Measurements from ENCODE around the gene GRIK4. TPM values are rescaled to one million over a fixed set of nuclear protein-coding genes. Genes with fewer than 3 reads are reported as not detected.
"Not testable (repeated sequence)": the region's sequence is repeated elsewhere in the genome, so short reads cannot be mapped to it uniquely, and the experiment has no call there.

GRIK4 gene
- polyA plus RNA-seq, 3 donors = under 0.01 to 0.15 (median 0.01) TPM

DNA sequence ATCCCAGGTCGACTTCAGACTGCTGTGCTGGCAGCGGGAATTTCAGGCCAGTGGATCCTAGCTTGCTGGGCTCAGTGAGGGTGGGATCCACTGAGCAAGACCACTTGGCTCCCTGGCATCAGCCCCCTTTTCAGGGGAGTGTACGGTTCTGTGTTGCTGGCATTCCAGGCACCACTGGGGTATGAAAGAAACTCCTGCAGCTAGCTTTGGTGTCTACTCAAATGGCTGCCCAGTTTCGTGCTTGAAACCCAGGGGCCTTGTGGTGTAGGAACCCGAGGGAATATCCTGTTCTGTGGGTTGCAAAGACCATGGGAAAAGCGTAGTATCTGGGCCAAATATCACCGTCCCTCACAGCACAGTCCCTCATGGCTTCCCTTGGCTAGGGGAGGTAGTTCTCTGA is 254.8 kb downstream of the GRIK4 start:
- WGBS, 3 donors = 78 to 79% (median 78%) methylated on average over 7 of the region's 7 CpGs
- no peak overlapping the region for H3K27ac ChIP-seq (ENCODE audit: low read depth, low read length)

DNA sequence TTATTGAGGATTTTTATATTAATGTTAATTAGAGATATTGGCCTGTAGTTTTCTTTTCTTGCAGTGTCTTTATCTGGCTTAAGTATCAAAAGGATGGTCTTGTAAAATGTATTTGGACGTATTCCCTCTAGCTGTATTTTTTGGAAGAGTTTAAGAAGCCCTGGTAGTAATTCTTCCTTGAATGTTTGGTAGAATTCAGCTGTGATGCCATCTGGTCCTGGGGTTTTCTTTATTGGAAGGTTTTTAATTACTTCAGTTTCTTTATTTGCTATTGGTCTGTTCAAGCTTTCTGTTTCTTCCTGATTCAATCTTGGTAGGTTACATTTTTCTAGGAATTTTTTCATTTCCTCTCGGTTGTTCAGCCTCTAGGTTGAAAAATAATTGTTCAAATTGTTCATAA is 257.4 kb downstream of the GRIK4 start:
- 48 to 78% (median 76%) methylated on average over 2 of the region's 2 CpGs for WGBS, 3 donors
- no peak overlapping the region for H3K27ac ChIP-seq (ENCODE audit: low read depth, low read length)

DNA sequence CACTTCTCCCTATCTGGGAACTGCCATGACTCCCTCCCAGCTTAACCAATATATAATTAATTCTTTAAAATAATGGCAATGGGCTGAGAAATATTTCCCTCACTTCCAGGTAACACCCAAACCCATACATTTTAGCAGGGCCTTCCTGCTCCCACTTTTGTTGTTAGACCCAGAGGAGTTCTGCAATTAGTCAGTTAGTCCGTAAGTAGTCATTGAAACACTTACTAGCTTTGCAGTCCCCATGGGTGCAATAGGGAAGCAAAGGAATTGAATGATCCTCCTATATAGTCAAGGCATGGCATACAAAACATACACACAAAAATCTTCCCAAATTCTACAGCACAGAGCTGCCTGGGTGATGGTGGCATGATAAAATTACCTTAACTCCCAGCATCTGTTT is 258.4 kb downstream of the GRIK4 start:
- WGBS, 3 donors = 79 to 94% (median 90%) methylated on average over 1 of the region's 1 CpG

DNA sequence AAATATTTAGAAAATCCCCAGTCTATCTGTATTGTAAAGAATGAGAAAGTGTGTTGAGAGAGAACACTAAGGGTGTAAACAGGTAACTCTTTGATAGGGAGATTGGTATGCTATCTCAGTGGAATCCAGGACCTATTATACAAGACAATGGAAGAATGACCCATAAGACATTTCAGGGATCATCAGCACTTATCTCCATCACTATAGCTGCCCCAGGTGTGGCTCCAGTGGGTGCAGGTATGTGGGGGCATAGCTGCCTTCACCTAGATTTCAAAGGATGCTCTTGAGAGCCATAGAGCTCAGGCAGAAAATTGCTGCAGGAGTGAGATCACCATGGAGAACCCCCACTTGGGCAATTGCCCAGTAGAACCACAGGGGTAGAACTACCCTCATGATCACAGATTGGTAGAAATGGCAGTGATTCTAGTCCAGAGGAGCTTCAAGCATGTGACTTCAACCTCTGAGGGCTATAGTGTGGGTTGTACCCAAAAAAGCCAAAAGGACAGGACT is 260.1 kb downstream of the GRIK4 start:
- H3K27ac ChIP-seq (ENCODE audit: low read depth, low read length) = no peak overlapping the region

More for the DNA sequence above, 258.4 kb downstream of the GRIK4 start:
- no peak overlapping the region for H3K27ac ChIP-seq (ENCODE audit: low read depth, low read length)

DNA sequence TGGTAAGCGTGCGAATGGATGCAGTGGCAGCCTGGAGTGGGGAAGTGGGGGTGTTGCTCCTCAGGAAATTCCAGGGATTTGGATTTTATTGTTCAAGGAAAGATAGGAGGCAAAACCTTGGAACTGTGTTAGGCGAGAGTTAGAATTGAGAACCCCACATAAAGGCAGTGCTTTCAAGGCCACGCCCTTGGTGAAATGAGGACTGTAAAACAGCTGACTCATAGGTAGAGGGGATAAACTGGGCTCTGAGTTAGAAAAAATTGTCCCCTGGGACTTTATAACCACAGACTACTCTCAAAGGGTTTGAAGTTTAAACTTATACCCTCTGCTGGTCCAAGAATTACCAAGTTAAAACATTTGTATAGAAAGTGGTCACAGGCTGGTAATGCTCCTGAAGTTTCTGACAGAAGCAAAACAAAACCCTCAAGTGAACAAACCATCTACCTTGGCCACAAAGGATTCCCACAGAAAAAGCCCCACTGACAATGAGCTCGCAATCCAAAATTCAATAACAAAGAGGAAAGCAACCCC is 262.0 kb downstream of the GRIK4 start:
- H3K27ac ChIP-seq (ENCODE audit: low read depth, low read length) = no peak overlapping the region
- 84 to 89% (median 88%) methylated on average over 5 of the region's 5 CpGs for WGBS, 3 donors

DNA sequence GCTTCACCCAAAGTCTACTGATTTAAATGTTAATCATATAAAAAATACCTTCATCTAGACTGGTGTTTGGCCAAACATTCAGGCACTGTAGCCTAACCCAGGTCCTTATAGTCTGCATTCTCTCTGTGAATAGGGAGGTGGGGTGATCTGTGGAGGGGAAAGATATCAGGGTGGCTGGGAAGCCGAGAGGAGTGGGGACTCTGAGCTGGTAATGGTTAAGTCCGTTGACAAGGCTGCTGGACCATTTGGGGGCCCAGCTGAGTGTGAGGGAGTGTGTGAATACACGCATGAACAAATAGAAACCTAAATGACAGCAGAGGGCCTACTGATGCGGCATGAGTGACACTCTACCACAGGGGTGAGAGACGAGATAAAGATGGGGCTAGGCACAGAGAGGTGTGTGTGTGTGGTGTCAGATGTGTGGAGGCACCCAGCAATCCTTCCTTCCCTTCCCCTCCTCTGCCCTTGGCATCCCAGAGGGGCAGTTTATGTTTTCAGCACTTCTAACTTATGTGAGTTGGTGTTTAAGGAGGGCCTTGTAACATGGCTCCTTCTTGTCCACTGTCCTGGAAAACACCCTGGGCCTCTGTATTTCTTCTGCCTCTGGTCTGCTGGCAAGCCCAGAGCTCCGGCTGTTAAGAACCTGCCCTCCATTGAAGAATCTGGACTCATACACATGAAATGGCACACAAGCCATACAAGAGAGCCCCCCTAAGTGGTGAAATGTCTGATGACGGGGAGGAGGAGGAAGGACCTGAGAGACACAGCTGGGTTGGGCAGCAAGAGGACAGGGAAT is 263.2 kb downstream of the GRIK4 start:
- WGBS, 3 donors = 74 to 89% (median 81%) methylated on average over 7 of the region's 7 CpGs
- no peak overlapping the region for H3K27ac ChIP-seq (ENCODE audit: low read depth, low read length)

DNA sequence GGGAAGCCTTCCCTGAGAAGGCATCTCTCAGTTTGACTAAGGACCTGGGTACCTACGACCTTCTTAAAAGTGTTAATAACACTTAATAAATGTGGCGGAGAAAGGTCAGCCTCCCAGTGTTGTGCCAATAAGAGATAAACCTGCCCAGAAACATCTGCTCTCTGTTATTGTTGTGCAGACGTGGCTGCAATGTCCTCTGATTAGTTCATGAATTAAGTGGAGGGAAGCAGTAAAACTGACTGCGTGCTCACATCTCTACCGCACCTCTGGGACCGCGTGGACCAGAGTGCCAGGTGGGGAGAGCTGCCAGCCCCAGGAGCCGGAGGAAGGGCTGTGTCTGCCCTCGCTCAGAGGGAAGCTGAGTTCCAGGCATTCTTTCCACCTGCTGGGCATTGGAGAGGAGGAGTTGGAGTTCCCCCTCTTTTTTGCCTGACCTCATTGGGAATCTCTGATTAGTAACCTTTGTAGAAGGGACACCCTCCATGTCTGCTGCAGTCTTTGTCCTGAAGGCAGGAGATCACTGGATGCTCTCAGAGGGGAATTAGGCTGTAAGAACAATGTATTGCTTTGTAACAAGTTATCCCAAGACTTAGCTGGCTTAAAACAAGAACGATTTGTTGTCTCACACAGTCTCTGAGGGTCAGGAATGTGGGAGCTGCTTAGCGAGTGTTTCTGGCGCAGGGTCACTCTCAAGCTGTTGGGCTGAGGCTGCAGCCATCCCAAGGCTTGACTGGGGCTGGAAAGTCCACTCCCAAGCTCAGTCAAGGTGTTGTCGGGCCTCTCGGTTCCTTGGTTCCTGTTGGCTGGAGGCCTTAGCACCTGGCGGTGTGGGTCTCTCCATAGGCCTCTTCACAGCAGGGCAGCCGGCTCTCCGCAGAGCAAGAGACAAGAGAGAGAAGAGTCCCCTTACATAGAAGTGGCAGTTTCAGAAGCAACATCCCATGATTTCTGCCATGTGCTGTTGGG is 264.7 kb downstream of the GRIK4 start:
- WGBS, 3 donors = 56 to 69% (median 67%) methylated on average over 17 of the region's 17 CpGs
- H3K27ac ChIP-seq (ENCODE audit: low read depth, low read length) = no peak overlapping the region

DNA sequence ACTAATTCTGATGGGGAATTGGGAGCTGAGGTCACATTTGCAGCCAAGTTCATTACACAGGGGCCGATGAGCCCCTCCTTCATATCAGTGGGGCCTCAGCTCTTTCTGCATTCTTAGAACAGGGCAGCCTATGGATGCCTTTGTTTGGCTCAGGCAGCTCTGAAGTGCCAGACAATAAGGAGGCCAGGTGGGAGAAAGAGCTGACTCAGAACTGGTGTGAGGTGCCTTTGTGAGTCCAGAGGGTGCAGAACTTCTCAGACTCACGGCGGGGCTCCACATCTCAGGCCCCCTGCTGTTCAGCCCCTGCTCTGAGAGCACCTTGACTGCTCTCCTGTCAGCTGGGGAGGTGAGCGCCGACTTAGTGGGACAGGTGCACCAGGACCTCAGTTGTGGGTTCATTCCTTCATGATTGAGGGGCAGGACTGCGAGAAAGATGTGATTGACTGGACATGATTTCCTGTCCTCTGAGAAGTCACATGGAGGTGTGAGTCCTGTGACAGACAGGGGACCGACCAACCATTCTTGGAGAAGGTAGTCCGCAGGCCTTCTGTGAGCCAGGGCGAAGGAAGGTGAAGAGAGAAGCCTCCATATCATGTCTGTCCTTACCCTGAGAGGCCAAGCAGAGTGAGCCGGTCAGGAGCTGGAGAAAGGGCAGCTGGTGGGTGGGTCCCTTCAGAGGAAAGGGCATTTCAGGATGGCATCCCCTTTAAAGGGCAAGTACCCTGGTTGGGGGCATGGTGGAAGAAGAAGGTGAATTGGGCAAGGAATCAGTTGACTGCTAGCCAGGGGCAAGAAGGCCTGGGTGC is 267.3 kb downstream of the GRIK4 start:
- WGBS, 3 donors = 70 to 87% (median 86%) methylated on average over 10 of the region's 10 CpGs
- H3K27ac ChIP-seq (ENCODE audit: low read depth, low read length) = no peak overlapping the region

DNA sequence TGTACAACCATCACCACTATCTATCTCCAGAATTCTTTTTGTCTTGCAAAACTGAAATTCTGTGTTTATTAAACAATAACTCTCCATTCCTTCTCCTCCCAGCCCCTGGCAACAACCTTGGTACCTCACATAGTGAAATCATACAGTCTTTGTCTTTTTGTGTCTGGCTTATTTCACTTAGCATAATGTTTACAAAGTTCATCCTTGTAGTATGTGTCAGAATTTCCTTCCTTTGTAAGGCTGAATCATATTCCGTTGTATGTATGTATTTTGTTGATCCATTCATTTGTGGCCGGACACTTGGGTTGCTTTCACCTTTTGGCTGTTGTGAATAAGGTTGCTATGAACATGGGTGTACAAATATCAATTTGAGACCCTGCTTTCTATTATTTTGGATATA is 268.7 kb downstream of the GRIK4 start:
- WGBS, 3 donors = 76 to 82% (median 77%) methylated on average over 2 of the region's 2 CpGs

DNA sequence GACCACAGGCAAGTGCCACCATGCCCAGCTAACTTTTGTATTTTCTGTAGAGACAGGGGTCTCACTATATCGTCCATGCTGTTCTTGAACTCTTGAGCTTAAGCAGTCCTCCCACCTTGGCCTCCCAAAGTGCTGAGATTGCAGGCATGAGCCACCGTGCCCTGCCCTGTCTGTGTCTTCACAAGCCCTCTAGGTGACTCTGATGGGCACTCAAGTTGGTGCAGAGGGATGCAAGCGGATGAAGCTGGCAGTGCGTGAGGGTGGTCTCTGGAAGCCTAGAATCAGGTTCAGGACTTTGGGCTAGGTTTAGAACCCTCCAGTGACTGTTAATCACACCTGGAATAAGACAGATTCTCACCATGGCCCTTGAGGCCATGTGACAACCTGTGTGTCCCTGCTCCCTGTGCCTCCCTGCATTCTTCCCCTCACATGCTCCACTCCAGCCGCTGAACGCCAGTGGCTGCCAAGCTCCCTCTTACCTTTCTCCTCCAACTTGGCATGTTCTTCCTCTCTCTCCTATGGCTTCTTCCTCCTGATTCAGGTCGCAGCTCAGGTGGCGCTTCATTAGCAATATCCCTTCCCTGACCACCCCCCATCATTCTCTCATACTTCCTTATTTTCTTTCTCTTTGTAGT is 270.1 kb downstream of the GRIK4 start:
- 81 to 88% (median 86%) methylated on average over 8 of the region's 8 CpGs for WGBS, 3 donors
- H3K27ac ChIP-seq (ENCODE audit: low read depth, low read length) = no peak overlapping the region

More for the DNA sequence above, 268.7 kb downstream of the GRIK4 start:
- no peak overlapping the region for H3K27ac ChIP-seq (ENCODE audit: low read depth, low read length)

DNA sequence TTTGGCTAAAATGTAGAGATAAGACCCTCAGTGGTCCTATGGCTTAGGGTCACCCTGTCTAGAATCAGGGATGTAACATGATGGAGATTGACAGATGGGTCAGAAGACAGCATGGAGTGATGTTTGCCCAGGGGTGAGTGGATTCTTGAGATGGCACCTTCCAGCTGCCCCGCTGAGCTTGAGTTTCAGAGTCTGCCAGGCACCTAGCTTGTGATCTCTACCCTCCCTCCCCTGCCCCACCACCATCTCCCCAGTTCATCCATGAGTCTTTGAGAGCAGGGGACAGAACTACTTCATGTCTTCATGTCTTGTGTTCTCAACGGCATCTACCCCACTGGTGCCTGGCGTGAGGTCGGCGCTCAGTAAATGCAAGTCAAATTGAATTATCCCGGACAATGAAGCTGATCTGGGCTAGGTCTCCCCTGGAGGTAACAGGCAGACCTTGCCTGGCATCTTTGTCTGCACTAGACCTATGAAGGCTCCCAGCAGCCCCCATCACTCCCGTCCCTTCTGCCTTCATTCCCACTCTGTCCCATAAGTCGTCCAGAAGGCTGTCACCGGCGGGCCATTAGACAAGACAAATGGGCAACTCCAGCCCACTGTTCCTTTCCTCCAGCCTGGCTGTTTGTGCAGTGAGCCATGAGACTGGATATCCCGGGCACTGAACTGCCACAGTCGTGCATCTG is 273.2 kb downstream of the GRIK4 start:
- H3K27ac ChIP-seq (ENCODE audit: low read depth, low read length) = no peak overlapping the region
- 58 to 74% (median 69%) methylated on average over 12 of the region's 12 CpGs for WGBS, 3 donors

DNA sequence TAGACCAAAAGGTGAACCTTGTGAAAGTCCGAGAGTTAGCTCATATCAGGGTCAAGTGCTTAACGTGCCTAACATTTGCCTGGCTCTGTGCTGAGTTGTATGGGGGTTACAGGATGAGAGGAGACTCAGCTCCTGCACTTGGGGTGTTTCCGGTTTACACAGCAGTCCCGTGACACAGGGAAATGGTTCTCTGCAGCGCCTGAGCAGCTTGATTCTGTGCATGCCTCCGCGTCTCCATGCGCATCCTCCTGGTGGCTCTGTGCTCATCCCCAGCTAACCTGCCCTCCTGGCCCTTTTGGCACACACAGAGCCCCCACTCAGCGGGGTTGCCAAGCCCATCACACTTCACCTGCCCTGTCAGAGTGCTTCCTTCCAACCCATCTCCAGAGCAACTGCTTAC is 274.0 kb downstream of the GRIK4 start:
- WGBS, 3 donors = 71 to 75% (median 74%) methylated on average over 9 of the region's 9 CpGs
- no peak overlapping the region for H3K27ac ChIP-seq (ENCODE audit: low read depth, low read length)

DNA sequence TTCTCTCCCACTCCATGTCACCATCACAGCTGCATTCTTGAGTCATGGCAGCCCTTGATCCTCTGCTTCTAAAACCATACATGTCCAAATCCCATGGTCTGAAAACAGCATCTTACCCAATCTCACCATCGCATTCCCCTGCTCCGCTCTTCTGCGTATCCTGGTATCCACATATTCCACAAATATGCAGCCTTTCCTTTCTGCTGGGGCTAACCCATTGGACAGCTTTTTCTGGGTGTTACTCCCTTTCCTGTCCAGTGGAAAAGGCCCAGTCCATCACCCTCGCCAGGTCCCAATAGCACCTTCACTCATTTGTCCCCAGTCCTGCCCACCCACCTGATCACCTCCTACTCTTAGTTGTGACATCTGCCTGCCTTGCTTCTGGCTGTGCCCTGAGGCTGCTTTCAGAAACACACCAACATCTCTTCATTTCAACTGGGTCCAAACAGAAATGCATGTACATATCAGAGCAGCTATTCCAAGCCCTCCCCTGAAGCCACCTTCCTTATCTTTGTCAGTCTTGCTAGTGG is 274.7 kb downstream of the GRIK4 start:
- 72 to 99% (median 95%) methylated on average over 4 of the region's 4 CpGs for WGBS, 3 donors
- H3K27ac ChIP-seq (ENCODE audit: low read depth, low read length) = no peak overlapping the region

DNA sequence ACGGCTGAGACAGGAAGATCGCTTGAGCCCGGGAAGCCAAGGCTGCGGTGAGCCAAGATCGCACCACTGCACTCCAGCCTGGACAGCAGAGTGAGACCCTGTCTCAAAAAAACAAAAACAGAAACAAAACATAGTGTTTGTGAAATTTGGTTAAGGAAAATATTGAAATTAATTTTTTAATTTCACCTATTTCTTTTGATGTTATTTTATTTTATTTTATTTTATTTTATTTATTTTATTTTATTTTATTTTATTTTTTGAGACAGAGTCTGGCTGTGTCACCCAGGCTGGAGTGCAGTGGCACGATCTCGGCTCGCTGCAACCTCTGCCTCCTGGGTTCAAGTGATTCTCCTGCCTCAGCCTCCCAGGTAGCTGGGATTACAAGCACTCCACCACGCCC is 275.7 kb downstream of the GRIK4 start:
- 70 to 91% (median 83%) methylated on average over 9 of the region's 9 CpGs for WGBS, 3 donors
- H3K27ac ChIP-seq (ENCODE audit: low read depth, low read length) = not testable (repeated sequence)

DNA sequence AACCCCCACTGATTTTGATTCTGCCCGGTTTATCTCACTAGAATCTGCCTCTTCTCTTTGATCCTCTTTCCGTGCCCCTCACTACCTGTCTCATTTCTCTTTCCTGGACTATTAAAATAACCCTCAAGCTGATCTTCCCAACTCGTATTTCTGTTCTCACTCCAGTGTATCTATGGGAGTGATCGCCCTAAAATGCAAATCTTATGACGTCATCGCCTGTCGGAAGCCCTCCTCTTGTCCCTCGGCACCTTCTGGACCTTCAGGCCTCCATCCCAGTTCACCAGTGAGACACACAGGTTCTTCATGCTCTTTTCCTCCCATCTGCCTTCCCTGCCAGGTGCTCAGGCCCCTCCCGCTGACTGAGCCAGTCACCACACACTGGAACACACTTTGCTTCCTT is 277.8 kb downstream of the GRIK4 start:
- 70 to 82% (median 82%) methylated on average over 9 of the region's 9 CpGs for WGBS, 3 donors
- no peak overlapping the region for H3K27ac ChIP-seq (ENCODE audit: low read depth, low read length)

DNA sequence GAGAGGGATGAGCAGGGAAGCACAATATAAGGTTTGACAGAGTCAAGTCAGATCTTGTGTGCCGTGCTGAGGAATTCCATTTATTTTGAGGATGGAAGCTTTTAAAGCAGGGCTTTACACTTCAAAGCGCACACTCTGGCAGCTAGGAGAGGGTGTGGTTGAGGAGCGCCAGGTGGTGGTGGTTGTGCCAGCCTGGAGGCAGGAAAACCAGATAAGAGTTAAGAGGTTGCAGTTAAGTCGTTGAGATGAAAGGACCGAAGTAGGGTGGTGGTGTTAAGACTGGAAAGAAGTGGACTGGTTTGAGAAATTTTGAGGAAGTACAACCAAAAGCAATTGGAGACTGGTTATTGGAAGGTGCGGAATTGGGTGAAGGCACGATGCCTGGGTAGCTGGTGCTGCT is 280.8 kb downstream of the GRIK4 start:
- 67 to 79% (median 68%) methylated on average over 7 of the region's 7 CpGs for WGBS, 3 donors
- H3K27ac ChIP-seq (ENCODE audit: low read depth, low read length) = no peak overlapping the region

DNA sequence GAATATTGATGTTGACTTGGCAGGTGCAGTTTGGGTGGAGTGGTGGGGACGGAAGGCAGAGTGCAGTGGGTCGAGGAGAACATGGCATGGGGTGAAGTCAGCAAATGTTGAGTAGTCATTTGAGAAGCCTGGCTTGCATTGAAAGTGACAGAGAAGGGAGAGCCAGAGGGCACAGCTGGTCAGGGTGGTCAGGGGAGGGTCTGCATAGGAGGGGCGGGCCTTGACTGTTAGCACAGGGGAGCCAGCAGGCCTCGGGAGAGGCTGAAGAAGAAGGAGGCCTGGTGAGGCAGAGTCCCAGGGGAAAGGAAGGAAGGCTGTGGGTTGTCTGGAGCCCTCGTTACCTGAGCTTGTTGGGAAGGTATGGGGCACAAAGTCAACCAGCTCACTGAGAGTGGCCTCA is 281.6 kb downstream of the GRIK4 start:
- H3K27ac ChIP-seq (ENCODE audit: low read depth, low read length) = no peak overlapping the region
- 79 to 89% (median 85%) methylated on average over 5 of the region's 5 CpGs for WGBS, 3 donors
